ENCODE measurements around the gene PTF1A.

The PTF1A gene

GRCh38 chr10:23151071-23151470, 41.0 kb upstream of the PTF1A start:
- Histone ChIP-seq H3K4me3 (ENCODE audit: low read depth, low read length) (no peak overlapping the region), H3K9me3 (no peaks in the 10 kb centered on the region), H3K4me1 (no peaks in the 10 kb centered on the region), H3K36me3 (no peaks in the 10 kb centered on the region), H3K27me3 (no peaks in the 10 kb centered on the region)
- no peak for DNase-seq
- TF ChIP-seq, protein P1, sequence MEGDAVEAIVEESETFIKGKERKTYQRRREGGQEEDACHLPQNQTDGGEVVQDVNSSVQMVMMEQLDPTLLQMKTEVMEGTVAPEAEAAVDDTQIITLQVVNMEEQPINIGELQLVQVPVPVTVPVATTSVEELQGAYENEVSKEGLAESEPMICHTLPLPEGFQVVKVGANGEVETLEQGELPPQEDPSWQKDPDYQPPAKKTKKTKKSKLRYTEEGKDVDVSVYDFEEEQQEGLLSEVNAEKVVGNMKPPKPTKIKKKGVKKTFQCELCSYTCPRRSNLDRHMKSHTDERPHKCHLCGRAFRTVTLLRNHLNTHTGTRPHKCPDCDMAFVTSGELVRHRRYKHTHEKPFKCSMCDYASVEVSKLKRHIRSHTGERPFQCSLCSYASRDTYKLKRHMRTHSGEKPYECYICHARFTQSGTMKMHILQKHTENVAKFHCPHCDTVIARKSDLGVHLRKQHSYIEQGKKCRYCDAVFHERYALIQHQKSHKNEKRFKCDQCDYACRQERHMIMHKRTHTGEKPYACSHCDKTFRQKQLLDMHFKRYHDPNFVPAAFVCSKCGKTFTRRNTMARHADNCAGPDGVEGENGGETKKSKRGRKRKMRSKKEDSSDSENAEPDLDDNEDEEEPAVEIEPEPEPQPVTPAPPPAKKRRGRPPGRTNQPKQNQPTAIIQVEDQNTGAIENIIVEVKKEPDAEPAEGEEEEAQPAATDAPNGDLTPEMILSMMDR (IDR thresholded peaks at IDR 0.05; ENCODE audit: low read depth, low read length), result no peak

GRCh38 chr10:23155169-23155568, 36.9 kb upstream of the PTF1A start:
- TF ChIP-seq, protein P1 (IDR thresholded peaks at IDR 0.05; ENCODE audit: low read depth, low read length), result no peak
- DNase-seq, result no peak
- Histone ChIP-seq H3K9me3 (no peaks in the 10 kb centered on the region), H3K27me3 (0 out of 2 replicates have a peak, but pooled peaks cover 4% of the 10 kb centered on the region), H3K4me1 (no peaks in the 10 kb centered on the region; the same call in 1 of the 2 replicates), H3K4me3 (ENCODE audit: low read depth, low read length) (no peak overlapping the region), H3K36me3 (no peaks in the 10 kb centered on the region)

GRCh38 chr10:23156447-23157150, 35.5 kb upstream of the PTF1A start:
- TF ChIP-seq, protein P1 (IDR thresholded peaks at IDR 0.05; ENCODE audit: low read depth, low read length), result no peak
- Histone ChIP-seq H3K9me3 (no peaks in the 10 kb centered on the region), H3K4me3 (ENCODE audit: low read depth, low read length) (no peak overlapping the region), H3K4me1 (no peaks in the 10 kb centered on the region; the same call in 1 of the 2 replicates), H3K36me3 (no peaks in the 10 kb centered on the region), H3K27me3 (peaks cover 9% of the 10 kb centered on the region; the same call in 1 of the 2 replicates)
- DNase-seq, result no peak

DNA sequence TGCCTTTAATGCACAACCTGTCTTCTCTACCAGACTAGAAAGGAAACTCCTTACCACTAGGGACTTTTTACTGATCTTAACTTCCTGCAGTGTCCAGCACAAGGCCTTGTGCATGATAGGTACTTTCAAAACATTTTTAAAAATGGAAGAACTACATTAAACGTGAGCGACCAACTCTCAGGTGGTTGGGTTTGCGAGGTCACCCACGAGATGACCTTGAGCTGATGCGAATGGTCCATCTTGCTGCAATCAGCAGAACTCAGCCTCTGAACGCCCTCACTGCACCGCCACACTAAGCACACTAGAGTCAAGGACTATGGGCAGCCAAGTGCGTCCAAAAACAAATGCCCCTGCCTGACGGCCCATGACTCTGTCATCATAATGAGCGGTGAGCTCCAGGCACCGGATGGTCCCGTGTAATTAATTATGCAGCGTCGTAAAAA, 34.9 kb upstream of the PTF1A start:
- TF ChIP-seq, protein P1 (IDR thresholded peaks at IDR 0.05; ENCODE audit: low read depth, low read length), result no peak
- Histone ChIP-seq H3K4me1 (no peaks in the 10 kb centered on the region; the same call in 1 of the 2 replicates), H3K9me3 (no peaks in the 10 kb centered on the region), H3K36me3 (no peaks in the 10 kb centered on the region), H3K4me3 (ENCODE audit: low read depth, low read length) (no peak overlapping the region), H3K27me3 (peaks cover 9% of the 10 kb centered on the region; the same call in 1 of the 2 replicates)
- DNase-seq, result no peak

GRCh38 chr10:23157691-23158369, 34.3 kb upstream of the PTF1A start:
- H3K9me3 ChIP-seq, result no peaks in the 10 kb centered on the region
- H3K4me3 ChIP-seq (ENCODE audit: low read depth, low read length), result peak overlapping the region; percentile 53
- DNase-seq, result peak; percentile 53
- H3K4me1 ChIP-seq, result no peaks in the 10 kb centered on the region; the same call in 1 of the 2 replicates
- TF ChIP-seq, protein P1 (IDR thresholded peaks at IDR 0.05; ENCODE audit: low read depth, low read length), result peak; percentile 38; the same call in 1 of the 2 replicates
- H3K36me3 ChIP-seq, result no peaks in the 10 kb centered on the region
- H3K27me3 ChIP-seq, result peaks cover 13% of the 10 kb centered on the region; the same call in 1 of the 2 replicates
